ENCODE data around the gene RBM17. TPM values are rescaled to one million over a fixed set of nuclear protein-coding genes. Genes with fewer than 3 reads are reported as not detected.
"Not testable (repeated sequence)": the region's sequence is repeated elsewhere in the genome, so short reads cannot be mapped to it uniquely, and the experiment has no call there.

RBM17 gene
- total RNA-seq, 4 donors from 2014 or later = 58.2 to 97.9 (median 80.0) TPM

- DNase-seq (ENCODE audit: low spot score) = no peak
- no peak for TF ChIP-seq CTCF (IDR thresholded peaks at IDR 0.05)
- no peak for ATAC-seq (ENCODE audit: low FRiP score)
Observed at GRCh38 chr10:6119962-6120361, 31.1 kb downstream of the RBM17 start.

GRCh38 chr10:6120691-6121090 lies 31.9 kb downstream of the RBM17 start:
- peak; percentile 46 for ATAC-seq (ENCODE audit: low FRiP score)

DNA sequence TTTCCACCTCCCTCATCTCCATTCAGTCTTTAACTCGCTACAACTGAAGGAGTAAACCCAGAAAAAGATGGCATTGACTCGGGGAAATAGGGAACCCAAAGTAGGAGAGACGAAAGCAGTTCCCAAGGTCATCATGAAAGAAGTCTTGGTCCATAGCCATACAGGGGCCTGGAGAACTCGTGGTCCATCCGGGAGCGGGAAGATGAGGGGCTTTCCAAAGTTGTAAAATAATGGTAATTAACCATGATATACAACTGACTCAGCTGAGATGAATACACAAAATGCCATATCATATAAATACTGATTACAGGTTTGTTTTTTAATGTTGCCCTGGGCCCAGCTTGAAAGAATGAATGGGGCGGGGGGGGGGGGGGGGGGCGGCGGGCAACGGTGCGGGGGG lies 32.3 kb downstream of the RBM17 start:
- DNase-seq (ENCODE audit: low spot score) (no peak), ATAC-seq (ENCODE audit: low FRiP score) (peak; percentile 51)
- no peak for TF ChIP-seq CTCF (IDR thresholded peaks at IDR 0.05)

More at GRCh38 chr10:6120691-6121090, 31.9 kb downstream of the RBM17 start:
- DNase-seq (ENCODE audit: low spot score) = no peak
- no peak for TF ChIP-seq CTCF (IDR thresholded peaks at IDR 0.05)

DNA sequence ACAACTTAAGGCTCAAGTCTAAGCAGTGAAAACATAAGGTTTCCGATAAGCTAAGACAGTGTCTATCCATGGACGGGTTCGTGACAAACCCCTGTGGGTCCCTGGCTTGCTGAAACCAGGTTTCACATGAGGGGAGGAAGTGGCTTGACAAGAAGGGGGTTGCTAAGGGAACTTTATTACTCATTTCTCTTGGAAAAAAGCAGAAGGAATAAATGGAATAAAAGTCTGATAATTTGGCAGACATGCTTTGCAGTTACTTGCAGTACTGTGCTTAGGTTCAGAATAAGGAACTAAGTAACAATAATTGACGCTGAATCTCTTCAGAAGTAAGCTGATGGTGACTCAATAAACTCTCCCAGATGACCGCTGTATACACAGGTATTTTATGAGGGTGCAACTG lies 34.7 kb downstream of the RBM17 start:
- ATAC-seq (ENCODE audit: low FRiP score) = no peak
- TF ChIP-seq CTCF (IDR thresholded peaks at IDR 0.05) = no peak
- DNase-seq (ENCODE audit: low spot score) = no peak

GRCh38 chr10:6124666-6125065 lies 35.8 kb downstream of the RBM17 start:
- no peak for TF ChIP-seq CTCF (IDR thresholded peaks at IDR 0.05)
- DNase-seq (ENCODE audit: low spot score) = no peak
- peak; percentile 20 for ATAC-seq (ENCODE audit: low FRiP score)

DNA sequence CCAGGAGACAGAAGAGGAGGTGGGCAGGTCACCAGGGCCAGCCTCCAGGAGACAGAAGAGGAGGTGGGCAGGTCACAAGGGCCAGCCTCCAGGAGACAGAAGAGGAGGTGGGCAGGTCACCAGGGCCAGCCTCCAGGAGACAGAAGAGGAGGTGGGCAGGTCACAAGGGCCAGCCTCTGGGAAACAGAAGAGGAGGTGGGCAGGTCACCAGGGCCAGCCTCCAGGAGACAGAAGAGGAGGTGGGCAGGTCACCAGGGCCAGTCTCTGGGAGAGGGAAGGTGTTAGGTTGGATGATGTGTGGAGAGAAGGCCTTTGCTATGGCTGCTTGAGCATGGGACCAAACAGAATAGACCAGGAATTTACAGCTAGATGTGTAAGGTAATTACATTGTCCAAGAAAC lies 38.6 kb downstream of the RBM17 start:
- ATAC-seq (ENCODE audit: low FRiP score); DNase-seq (ENCODE audit: low spot score): not testable (repeated sequence)

GRCh38 chr10:6128087-6128486 lies 39.3 kb downstream of the RBM17 start:
- DNase-seq (ENCODE audit: low spot score) (no peak), ATAC-seq (ENCODE audit: low FRiP score) (no peak)
- no peak for TF ChIP-seq CTCF (IDR thresholded peaks at IDR 0.05)
